DMS53 treated with DMSO at 0.1 percent for 48 hours (cell line): ENCODE data around the gene HDGFL2.
A peak's percentile ranks its signal among the peaks of the same experiment; 100 is the strongest.

ENCODE experiments used
- DNase-seq: peaks from one replicate; lab custom pipeline; 2025; ENCODE audit not compliant: unreplicated experiment; lab: John Stamatoyannopoulos, UW

HDGFL2 gene

DNA sequence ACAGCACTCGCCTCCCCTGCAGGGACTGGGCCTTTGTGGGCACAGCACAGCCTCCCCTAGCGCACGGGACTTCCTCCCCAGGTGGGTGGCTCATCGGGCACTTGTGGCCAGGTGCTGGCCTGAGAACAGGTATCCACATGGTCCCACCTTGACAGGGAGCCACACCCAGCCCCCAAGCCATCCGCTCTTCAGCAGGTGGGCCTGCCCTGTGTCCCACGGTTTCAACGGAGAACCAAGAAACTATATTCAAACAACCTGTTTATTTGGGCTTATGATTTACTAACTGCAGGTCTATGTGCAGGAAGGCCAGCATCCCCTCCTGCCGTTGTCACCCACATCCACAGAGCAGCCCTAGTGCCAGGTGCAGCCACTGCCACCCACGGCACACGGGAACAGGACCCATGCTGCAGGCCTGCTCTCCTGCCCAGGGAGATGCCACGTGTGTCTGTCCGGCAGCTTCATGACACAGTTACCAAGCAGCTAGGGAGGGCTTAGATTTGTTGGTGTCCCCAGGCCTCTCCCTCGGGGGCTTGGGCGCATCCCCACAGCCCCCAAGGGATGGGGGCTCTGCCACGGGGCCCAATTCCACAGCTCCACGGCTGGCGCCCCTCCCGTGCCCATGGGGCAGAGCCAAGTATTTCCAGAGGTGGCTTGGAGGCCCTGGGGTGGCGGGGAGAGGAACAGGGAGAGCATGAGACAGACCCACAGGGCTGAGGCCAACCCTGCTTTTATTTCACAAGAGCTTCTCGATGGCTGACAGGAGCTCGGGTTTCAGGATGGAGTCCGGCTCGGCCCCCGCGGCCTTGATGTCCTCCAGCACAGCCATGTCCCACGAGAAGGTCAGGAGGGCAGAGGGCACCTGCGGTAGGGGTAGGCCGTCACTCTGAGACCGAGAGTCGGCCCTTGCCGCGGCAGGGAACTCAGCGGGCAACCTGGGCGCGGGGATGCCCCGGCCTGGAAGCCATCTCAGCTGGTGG is 27.0 kb upstream of the HDGFL2 start:
- no peak for DNase-seq

DNA sequence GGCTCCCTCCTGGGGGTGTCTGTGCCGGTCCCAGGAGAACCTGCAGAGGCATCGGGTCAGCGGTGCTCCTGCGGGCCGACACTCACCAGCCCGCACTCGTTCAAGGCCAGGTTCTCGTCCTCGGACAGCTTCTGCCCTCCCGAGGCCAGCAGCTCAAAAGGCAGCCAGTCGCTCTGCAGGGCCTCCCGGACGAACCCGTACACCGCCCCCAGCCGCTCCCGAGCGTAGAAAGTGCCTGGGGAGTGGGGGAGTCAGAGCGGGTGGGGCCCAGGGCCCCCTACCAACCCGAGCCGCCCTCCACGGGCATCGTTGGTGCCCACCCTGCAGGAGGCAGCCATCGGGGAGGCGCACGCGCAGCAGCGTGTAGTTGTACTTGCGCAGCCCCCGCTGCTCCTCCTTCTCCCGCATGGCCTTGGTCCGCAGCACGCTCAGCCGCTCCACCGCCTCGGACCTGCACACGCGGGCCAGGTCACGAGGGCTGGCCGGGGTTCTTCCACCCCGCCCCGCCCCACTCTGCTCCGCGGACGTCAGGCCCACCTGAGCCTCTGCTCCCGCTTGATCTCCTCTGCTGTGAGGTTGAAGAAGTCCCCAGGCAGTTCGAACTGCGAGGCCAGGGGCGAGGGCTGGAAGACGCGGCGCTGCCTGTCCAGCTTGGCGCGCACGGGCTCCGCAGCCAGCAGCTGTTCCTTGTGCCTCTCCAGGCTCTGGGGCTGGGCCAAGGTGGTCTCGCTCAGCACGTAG is 26.0 kb upstream of the HDGFL2 start:
- no peak for DNase-seq

DNA sequence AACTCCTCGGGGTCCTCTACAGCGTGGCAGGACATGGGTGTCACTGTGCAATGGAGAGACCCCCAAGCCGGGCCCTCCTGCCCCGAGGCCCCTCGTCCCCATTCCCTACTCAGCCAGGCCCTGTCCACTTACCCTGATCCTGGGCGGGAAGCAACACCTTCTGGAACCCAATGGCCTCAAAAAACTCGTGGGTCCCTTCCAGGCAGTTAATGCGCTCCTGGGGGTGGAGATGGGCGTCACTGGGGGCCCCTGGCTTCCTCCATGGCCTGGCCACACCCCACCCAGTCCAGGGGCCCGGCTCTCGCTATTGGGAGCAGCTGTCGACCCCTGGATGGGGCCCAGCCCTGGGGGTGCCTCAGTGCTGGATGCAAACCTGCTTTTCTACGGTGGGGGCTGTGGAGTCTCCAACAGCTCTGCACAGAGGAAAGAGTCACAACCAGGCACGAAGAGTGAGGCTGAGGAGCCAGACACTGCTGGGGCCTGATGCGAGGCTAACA is 25.3 kb upstream of the HDGFL2 start:
- no peak for DNase-seq

DNA sequence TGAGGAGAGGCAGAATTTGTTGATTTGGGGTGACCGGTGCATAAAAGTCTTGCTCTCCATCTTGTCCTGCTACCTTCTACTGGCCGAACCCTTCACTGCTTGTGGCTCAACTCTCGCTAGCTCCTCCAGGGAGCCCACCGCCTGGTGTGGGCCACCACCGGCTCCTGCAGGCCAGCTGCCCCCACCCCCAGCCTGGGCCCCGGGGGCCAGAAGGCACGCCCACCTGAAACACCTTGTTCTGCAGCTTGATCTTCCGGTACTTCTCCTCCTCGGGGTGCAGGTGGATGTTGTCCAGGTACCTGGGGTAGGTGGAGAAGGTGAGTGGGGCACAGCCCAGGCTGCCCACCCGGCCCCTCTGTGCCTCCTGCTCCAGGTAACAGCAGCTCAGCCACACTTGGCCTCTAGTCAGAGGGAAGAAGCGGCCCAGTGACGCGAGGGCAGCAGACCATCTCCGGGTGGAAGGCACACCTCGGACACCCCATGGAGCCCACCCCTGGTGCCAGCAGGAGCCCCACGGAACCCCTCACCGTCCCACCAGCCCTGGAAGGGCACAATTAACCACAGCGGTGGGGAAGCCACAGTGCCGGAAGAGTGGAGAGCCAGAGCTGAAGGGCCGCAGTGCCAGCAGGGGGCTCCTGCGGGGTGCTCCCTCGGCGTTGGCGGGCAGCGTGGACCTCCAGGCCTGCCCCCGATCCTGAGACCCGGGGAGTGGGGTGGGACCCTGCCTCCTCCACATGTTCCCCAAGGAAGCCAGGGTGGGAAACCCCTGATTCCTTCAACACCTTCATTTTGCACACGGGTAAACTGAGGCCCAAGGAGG is 24.6 kb upstream of the HDGFL2 start:
- no peak for DNase-seq

DNA sequence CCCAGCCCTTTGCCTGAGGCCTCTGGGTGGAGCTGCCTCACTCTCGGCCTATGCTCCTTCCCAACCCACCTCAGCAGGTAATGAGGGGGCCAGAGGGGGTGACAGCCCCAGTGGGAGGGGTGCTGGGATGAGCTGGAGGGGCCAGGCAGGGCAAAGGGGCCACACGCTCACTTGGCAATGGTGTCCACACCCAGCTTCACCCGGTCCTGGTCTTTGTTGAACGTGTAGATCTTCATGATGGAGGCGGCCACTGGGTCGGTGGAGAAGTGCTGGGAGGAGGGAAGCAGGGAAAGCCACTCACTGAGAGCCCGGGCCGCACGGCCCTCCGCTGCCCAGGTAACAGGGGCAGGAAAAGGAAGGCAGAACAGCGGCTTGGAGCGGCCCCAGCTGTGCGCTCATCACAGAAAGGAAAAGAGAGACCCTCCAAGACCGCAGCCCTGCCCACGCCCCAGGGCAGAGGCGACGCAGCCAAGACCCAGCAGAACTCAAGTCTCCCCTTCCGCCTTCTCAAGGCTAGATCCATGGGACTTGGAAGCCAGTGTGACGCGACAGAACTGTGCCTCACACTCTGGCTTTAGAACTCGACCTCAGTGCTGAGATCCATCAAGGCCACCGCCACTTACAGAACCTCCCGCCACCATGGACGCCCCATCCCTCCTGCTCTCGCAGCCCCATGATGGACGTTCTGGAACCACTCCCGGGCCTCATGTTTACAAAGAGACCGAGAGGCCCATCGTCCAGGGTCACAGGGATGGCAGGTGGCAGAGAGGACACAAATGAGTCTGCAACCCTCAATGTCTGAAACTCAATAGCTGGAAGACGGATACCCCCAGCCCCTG is 23.7 kb upstream of the HDGFL2 start:
- no peak for DNase-seq

DNA sequence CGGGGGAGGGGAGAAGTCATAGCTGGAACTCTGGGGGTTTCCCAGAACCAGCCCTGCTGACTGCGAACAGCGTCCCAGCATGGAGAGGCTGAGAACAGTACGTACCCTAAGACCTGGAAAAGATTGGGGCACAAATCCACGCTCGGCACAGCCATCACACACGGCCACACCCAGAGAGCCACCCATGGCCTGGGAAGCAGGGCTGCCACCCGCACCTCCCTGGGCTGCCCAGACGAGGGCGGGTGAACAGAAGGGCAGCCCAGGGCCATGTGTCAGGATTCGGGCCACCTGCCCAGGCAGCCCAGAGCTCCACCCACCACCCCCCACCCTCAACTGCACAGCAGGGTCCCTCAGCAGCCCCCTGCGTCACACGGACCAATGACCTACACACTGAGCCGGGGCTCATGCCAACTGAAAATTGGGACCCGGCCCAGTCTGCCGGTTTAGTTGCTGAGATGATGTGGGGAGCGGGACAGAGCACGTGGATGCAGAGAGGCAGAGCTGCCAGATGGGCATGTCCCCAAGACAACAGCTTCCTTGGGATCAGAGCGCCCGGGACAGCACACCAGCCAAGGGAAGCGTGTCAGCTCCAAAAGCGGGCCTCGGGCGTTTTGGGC is 23.0 kb upstream of the HDGFL2 start:
- no peak for DNase-seq

DNA sequence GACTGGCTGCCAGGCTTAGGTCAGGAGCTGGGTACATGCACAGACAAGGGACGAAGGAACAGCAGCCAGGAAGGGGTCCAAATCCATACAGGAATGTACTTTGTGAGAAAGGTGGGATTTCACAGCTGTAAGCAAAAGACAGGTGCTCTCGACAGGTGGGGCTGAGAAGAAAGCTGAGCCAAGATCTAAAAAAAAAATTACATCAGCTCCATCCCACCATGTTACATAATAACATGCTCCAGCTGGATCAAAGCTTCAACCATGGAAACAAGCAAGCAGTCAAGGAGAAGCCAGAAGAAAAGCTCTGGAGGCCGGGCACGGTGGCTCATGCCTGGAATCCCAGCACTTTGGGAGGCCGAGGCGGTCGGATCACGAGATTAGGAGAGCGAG is 22.5 kb upstream of the HDGFL2 start:
- no peak for DNase-seq

DNA sequence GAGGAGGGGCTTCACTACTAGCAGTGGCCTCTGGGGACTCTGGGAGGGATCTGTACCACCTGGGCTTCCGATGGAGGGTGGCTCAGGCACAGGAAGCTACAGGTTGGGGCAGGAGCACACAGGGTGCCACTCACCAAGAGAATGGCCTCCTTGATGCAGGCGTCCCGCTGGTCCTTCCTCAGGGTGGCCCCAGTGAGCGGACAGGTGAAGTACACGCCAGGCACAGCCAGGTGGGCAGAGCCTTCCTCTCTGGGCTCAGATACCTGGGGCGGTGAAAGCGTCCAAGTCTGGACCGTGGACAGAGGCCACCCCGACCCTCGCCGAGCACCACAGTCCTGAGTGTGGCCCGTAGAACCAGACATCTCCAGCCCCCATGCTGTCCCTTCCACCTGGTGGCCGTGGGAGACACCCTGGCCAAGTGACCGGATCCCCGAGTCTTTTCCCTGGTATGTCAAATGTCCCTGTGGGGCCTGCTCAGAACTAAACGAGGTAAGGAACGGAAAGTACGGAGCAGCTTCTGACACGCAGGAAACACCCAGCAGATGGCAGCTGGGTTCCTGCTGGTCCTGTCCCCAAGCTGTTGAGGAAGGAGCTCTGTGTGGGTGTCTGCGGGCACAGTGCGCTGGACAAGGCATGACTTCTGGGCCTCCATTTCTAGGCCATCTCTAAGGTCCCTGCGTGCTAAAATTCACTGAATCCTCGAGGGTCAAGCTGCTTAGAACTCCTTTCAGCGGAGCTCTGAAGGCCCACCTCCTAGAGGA is 19.7 kb upstream of the HDGFL2 start:
- no peak for DNase-seq

DNA sequence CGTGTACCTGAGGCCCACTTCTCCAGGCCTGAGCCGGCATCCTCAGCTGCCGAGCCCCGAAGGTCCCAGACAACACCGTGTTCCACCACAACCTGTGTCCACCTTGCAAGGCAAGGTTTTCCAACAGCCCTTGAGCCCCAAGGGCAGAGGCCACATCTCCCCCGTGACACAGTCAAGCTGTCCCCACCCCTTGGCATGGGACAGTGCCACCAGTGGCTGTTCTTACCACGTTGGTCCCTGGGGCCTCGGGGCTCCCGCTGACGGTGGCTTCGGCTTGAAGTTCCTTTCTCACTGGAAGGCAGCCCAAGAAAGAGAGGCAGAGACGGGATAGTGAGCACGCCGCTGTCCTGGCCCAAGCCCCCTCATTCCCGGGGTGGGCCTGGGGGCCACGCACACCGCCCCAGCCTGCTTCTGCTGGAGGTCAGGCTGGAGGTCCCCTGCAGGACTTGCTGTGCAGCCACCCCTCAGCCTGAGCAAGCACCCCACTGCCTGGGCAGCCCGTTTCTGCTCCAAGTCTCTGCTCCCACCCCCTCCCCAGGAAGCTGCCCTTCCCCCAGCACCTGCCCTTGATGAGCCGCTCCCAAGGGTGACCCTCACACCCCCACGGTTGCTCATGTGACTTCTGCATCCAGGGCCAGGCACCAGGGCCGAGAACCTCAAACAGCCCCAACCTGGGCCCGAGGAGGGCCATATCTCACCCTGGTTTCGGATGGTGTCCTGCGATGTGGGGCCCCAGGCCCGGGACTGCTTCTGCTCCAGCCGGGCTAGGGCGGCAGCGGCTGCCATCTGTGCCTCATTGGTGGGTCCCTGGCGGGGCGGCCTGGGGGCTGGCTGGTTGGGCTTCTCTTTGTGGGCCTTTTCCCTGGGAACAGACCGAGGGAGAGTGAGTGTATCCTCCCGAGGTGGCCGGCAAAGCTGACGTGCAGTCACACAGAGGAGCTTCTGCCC is 18.6 kb upstream of the HDGFL2 start:
- no peak for DNase-seq

DNA sequence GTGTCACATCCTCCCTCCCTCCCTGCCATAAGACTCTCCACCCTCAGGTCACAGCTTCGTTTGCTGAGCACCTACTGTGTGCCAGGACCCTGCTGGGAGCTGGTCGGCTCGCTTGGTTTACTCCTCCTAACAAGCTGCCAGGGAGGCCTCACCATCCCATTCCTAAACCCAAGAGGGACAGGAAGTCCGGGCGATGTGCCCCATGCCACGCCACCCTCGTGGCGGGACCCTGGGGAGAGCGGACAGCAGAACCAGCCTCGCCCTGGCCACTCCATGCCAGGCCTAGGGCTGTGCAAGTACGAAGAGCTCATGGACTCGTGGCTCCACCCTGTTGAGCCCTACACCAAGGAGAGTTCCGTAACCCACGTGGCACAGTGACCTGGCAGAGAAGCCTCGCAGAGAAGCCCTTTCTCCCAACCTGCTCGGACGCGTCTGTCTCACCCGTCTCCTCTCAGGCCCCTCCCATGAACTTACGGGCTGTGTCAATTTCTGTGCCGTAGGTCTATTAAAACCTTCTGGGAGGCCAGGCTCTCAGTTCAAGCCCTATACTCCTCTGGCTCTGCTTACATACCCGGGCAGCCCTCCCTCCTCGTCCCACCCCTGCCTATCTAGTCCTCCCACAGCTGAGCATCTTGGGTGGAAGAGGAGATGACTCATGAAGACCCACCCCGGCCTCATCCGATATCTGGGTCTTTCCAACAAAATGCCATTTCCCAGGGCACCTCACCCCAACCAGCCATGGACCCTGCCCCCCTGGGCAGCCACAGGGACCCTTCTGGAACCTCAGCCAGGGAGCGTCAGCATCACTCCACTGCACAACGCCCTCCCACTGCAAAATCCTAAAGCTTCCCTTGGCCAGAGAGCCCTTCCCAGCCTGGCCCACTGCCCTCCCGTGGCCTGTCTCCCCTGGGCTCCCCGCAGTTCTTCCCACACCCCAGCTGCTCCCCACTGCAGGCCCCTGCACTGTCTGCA is 17.1 kb upstream of the HDGFL2 start:
- DNase-seq = no peak

DNA sequence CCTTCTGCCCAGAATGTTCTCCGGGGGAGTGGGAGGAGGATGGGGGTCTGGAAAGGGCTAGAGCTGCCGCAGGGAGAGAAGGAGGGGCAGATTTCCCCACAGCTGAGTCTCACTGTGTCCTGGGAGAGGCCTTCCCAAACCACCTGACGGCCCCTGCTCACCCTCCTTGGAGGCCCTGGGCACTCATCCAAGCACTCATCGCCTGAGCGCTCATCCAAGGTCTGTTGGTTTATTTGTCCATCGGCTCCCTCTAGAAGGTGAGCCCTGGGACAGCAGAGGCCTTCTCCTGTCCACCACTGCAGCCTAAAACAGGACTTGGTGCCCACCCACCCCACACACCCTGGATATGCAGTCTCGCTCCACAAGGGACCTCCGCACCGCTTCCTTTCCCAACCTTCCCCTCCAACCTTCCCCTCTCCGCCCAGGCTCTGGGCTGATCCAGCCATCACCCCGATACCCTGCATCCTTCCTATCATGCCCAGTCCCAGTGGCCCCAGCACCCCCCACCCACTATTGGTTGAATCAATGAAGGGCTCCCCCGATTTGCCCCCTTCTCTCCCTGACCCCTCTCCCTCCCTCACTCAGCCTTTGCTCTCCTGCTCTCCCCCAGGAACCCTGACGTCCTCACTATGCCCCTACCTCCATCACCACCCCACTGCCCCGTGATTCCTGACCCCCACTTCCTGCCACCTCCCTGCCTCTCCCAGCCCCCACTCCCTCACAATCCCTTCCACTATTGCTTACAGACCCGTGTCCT is 16.2 kb upstream of the HDGFL2 start:
- DNase-seq = no peak

DNA sequence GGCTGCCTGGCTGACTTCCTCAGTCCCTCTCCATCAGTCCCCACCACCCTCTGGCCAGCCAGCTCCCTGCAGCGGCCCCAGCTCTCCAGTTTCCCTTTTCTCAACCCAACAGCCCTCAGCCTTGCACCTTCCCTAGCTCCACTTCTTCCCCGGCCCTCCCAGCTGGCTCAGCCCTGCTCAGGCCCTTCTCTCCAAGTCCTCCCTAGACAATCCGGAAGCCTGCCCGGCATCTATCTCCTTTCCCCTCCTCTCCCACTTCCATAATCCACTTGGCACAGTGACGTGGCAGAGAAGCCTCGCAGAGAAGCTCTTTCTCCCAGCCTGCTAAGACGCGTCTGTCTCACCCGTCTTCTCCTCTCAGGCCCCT is 15.6 kb upstream of the HDGFL2 start:
- peak; percentile 22 for DNase-seq

DNA sequence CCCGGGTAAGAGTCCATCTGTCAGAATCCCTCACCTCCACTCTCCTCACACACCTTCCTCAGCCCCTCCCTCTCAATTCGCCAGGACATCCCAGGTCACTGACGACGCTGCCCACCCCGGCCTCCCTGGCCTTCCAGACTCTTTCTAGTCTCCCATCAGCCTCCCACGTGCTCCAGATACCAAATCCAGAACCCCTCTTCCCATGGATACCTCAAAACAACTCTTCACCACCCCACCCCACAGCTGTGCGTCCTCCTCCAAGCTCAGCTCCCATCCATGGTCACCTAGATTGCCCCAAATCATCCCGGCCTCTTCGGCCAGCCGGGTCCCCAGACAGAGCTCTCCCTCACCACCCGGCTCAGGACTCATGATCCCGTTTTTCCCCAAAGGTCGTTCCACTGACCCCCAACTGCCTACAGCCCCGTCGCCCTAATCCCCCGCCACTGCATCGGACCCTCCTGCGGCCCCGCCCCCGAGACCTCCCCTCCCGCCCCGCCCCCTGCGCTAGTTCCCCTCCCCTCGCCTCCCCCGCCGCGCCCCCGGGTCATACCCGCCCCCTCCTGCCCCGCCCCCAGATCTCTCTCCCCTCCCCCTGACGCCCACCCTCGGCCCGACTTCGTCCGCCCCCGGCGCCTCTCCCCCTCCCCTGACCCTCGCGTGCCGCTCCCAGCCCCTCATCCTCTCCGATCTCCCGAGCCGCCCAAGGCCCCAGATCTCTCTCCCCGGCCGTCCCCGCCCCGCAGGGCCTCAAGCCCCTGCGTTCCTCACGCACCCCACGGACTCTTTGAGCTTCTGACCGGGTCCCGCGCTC is 15.0 kb upstream of the HDGFL2 start:
- no peak for DNase-seq

DNA sequence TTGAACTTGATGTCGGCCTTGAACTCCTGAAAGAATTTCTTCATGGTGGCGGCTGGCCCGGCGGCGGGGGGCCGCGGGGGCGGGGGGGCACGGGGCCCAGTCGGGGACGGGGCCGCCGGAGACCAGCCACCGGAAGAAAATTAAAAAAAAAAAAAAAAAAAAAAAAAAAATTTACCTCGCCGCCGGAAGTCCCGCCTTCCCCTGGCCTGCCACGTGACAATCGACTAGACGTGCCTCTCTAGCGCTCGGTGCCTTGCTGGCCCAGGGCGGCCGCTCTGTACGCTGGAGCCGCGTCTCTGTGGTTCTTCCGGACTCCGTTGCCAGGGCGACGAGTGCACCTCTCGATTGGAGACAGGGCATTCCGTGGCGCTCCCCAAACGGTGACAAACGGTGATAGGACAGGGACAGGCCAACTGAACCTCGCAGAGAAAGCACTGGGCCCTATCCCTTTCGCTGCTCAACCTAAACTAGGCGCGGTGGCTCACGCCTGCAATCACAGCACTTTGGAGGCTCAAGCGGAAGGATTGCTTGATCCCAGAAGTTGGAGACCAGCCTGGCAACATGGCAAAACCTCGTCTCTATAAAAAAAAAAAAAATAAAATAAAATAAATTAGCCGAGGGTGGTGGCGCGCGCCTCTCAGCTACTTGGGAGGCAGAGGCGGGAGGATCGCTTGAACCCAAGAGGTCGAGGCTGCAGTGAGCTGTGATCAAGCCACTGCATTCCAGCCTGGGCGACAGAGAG is 14.3 kb upstream of the HDGFL2 start, which contains the start of gene UBXN6:
TSS of gene UBXN6 (minus strand) at position 141 of the 742 bp plus-strand sequence. CDS start at position 44, 97 bp downstream.
- peak; percentile 85 for DNase-seq
